ENCODE measurements around the gene HTR2A.

HTR2A gene

GRCh38 chr13:46845146-46845545 is 51.7 kb downstream of the HTR2A start:
- no peak for DNase-seq (ENCODE audit: low spot score)
- TF ChIP-seq CTCF (IDR thresholded peaks at IDR 0.05; ENCODE audit: extremely low read depth, missing control alignments): no peak

GRCh38 chr13:46844431-46844830 is 52.4 kb downstream of the HTR2A start:
- TF ChIP-seq CTCF (IDR thresholded peaks at IDR 0.05; ENCODE audit: extremely low read depth, missing control alignments): no peak

GRCh38 chr13:46839399-46839798 is 57.5 kb downstream of the HTR2A start:
- no peak for DNase-seq (ENCODE audit: low spot score)
- TF ChIP-seq CTCF (IDR thresholded peaks at IDR 0.05; ENCODE audit: extremely low read depth, missing control alignments): no peak

More at GRCh38 chr13:46844431-46844830, 52.4 kb downstream of the HTR2A start:
- DNase-seq (ENCODE audit: low spot score): no peak

GRCh38 chr13:46834657-46835056 is 62.2 kb downstream of the HTR2A start:
- DNase-seq (ENCODE audit: low spot score): no peak
- no peak for TF ChIP-seq CTCF (IDR thresholded peaks at IDR 0.05; ENCODE audit: extremely low read depth, missing control alignments)

- DNase-seq (ENCODE audit: low spot score): peak; percentile 36
- peak; percentile 62 for TF ChIP-seq CTCF (IDR thresholded peaks at IDR 0.05; ENCODE audit: extremely low read depth, missing control alignments)
These were observed 65.2 kb downstream of the HTR2A start for GRCh38 chr13:46831588-46832194.

- DNase-seq (ENCODE audit: low spot score): no peak
- TF ChIP-seq CTCF (IDR thresholded peaks at IDR 0.05; ENCODE audit: extremely low read depth, missing control alignments): no peak
These were observed 66.3 kb downstream of the HTR2A start for GRCh38 chr13:46830405-46831005.

GRCh38 chr13:46822551-46822950 is 74.3 kb downstream of the HTR2A start:
- no peak for DNase-seq (ENCODE audit: low spot score)

More at GRCh38 chr13:46822551-46822950, 74.3 kb downstream of the HTR2A start:
- no peak for TF ChIP-seq CTCF (IDR thresholded peaks at IDR 0.05; ENCODE audit: extremely low read depth, missing control alignments)
